ENCODE results near the gene CDS2. TPM values are rescaled to one million over a fixed set of nuclear protein-coding genes. Genes with fewer than 3 reads are reported as not detected.

CDS2 gene
- total RNA-seq, 2 experiments from 2014 or later, result 37.5 to 41.9 TPM

DNA sequence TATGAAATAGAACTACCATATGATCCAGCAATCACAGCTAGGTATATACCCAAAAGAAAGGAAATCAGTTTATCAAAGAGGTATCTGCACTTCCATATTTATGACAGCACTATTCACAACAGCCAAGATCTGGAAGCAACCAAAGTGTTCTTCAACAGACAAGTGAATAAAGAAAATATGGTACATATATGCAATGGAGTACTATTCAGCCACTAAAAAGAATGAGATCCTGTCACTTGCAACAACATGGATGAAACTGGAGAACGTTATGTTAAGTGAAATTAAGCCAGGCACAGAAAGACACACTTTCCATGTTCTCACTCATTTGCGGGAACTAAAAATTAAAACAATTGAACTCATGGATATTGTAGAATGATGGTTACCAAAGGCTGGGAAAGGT lies 22.3 kb upstream of the CDS2 start:
- H3K36me3 Mint-ChIP-seq, result peaks cover 29% of the 10 kb centered on the region
- no peaks in the 10 kb centered on the region for H3K27me3 Mint-ChIP-seq
- no peaks in the 10 kb centered on the region for H3K9me3 Mint-ChIP-seq
- no peak for DNase-seq
- no peak overlapping the region for H3K4me3 Mint-ChIP-seq
- H3K4me1 Mint-ChIP-seq, result peaks cover 6% of the 10 kb centered on the region
- no peak overlapping the region for H3K27ac Mint-ChIP-seq

DNA sequence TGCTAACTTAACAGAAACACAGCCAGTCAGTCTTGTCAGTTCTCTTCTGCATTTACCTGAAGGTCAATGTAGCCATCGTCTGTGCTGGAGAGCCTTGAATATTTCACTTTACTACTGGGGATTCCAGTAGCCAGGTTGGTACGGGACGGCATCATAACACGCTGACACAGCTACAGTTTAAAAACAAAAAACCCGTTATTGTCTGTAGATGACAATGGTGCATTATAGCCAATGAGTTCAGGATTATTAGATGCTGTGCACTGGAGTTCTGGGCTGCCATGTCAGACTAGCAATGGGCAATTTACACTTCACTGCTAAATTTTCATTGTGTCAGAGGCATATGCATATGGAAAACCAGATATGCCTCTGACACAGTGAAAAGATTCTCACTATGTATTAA lies 17.5 kb upstream of the CDS2 start:
- Mint-ChIP-seq H3K4me1 (peaks cover 8% of the 10 kb centered on the region), H3K27ac (no peak overlapping the region), H3K36me3 (peaks cover 26% of the 10 kb centered on the region), H3K9me3 (no peaks in the 10 kb centered on the region), H3K4me3 (no peak overlapping the region), H3K27me3 (no peaks in the 10 kb centered on the region)
- no peak for DNase-seq

DNA sequence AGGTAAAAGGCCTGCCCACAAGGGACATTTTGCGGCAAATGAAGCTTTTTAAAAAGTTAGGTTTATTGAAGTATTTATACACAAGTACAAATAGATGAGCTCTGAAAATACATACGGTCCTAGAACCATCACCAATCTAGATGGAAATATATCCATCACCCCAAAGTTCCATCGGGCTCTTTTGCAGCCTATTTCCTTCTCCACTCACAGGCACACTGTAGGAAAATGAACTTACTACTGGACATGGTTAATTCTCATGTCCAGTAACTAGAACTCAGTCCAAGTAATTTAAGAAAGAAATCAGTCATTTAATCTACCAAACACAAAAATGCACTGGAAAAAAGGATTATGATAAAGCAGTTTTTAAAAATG lies 13.2 kb upstream of the CDS2 start:
- DNase-seq, result no peak
- peak overlapping the region; percentile 88 for H3K27ac Mint-ChIP-seq
- H3K4me1 Mint-ChIP-seq, result peaks cover 36% of the 10 kb centered on the region
- H3K9me3 Mint-ChIP-seq, result no peaks in the 10 kb centered on the region
- H3K4me3 Mint-ChIP-seq, result peak overlapping the region; percentile 89
- H3K27me3 Mint-ChIP-seq, result no peaks in the 10 kb centered on the region
- peaks cover 57% of the 10 kb centered on the region for H3K36me3 Mint-ChIP-seq

DNA sequence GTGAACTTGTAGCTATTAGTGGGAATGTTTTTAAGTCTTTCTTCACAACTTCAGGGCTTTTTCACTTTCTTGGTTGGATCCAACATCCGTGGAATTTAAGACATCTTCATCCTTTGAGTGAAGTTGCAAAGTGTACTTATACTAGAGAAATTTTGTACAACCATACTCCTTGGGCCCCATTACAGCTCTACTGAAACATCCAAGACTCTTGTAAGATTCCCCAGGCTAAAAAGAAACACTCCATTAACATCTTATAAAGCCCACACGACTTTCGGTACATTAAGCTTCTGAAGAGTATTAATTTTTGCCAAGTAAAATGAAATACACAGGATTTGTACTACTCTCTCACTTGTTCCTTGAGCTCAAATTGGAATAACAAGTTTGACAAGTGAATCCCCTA lies 12.4 kb upstream of the CDS2 start:
- Mint-ChIP-seq H3K27ac (peak overlapping the region; percentile 88), H3K9me3 (no peaks in the 10 kb centered on the region), H3K4me3 (peak overlapping the region; percentile 89), H3K4me1 (peaks cover 36% of the 10 kb centered on the region), H3K27me3 (no peaks in the 10 kb centered on the region), H3K36me3 (peaks cover 59% of the 10 kb centered on the region)
- DNase-seq, result no peak

DNA sequence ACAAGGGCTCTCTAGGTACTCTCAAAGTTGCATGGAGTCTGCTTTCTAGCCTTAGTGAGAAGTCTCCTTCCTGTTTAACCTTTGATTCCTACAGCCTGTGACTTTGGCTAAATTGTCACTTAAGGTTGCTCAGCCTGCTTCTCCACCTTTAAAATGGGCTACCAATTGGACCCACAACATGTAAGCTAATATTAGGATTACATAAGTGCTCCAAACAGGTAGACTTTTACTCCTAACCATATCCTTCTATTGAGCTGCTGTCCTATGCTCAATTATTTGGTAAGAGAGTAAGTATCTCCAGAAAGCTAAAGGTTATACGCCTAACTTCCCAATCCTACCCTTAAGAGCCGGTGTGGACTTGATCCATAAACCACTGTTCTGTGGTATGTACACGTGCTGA lies 9.9 kb upstream of the CDS2 start:
- Mint-ChIP-seq H3K27ac (peak overlapping the region; percentile 99), H3K4me3 (peak overlapping the region; percentile 97), H3K9me3 (no peaks in the 10 kb centered on the region), H3K36me3 (peaks cover 59% of the 10 kb centered on the region), H3K27me3 (no peaks in the 10 kb centered on the region), H3K4me1 (peaks cover 49% of the 10 kb centered on the region)
- DNase-seq, result no peak

DNA sequence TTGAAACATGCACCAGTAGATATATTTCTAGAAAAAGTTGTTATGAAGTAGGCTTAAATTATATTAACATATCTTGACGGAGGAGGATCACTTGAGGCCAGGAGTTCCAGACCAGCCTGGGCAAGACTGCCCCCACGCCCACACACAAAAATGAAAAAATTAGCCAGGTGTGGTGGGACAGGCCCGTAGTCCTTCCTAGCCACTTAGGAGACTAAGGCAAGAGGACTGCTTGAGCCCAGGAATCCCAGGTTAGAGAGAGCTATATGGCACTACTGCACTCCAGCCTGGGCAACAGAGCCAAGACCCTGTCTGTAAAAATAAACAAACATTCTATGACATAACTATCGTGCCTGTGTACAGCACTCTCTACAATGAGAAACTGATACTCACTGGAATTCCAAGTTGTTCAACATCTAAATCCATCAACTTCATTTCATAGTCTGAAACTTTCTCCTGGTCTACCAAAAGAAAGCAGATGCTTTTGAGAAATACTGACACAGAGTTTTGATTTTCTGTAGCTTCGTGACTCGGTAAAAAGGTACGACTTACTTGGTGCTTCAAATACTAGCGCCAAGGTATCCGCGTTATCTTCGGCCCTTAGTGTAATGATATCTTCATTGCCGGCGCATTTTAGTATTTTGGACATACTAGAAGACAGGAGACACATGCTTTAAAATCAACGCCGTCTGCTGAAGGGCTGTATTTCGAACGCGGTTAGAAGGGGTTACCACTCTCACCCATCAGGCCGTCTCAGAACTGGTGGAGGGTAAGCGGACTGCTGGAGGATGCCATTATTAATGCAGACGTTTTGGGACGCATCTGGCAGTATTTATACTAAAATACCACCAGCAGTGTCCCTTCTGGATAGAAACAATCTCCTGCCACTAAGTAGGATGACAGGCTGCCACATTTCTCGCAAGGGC lies 8.3 kb upstream of the CDS2 start:
- Mint-ChIP-seq H3K9me3 (no peaks in the 10 kb centered on the region), H3K4me1 (peaks cover 52% of the 10 kb centered on the region), H3K27me3 (no peaks in the 10 kb centered on the region), H3K36me3 (peaks cover 51% of the 10 kb centered on the region), H3K4me3 (peak overlapping the region; percentile 97), H3K27ac (peak overlapping the region; percentile 99)
- DNase-seq, result no peak

DNA sequence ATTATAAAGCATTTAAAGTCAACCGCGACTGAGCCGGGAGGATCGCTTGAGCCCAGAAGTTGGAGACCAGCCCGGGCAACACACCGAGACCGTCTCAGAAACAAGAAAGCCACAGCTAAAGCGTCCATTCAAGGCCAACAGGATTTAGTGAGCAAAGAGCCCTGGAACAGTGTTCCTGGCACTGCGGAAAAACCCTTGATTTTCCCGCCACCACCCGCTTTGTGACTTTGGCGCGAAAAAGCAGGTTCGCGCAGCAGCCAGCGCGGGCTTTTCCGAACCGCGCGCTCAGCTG lies 7.7 kb upstream of the CDS2 start:
- Mint-ChIP-seq H3K4me3 (peak overlapping the region; percentile 97), H3K9me3 (no peaks in the 10 kb centered on the region), H3K27ac (peak overlapping the region; percentile 99), H3K4me1 (peaks cover 49% of the 10 kb centered on the region), H3K27me3 (no peaks in the 10 kb centered on the region), H3K36me3 (peaks cover 45% of the 10 kb centered on the region)
- DNase-seq, result no peak

DNA sequence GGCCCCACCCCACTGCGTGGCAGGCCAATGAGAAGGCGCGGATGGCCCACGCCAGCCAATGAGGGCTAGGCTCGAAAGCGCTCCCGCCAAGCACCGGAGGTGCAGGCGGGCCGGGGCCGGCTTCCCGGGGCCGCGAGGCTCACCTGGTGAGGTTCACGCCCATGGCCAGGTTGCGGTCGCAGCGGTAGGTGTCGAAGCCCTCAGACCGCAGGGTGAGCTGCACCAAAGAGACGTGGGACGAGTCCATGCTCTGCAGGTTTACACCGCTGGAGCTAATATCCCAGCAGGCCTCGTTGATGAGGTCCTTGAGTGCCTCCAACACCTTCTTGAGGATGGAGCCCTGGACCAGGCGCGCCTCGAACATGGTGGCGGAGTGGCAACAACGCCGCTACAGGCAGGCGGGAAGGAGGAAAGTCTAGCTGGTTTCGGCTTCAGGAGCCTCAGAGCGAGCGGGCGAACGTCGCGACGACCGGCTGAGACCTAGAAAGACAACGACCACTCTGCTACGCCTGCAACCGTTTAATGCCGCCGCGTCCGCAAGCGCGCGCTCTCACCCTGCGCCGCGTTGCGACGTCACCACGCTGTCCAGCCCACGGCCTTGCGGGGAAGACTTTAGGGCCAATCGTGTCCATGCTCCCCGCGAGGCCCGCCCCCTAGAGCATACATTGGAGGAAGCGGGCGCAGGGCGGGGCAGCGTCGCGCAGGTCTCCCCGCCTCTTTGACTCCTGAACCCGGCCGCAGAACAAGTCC lies 7.2 kb upstream of the CDS2 start, which contains the start of gene PCNA:
TSS of gene PCNA (minus strand) at position 524 of the 750 bp plus-strand sequence. CDS start at position 364, 160 bp downstream.
- H3K4me1 Mint-ChIP-seq, result peaks cover 44% of the 10 kb centered on the region
- no peaks in the 10 kb centered on the region for H3K9me3 Mint-ChIP-seq
- H3K36me3 Mint-ChIP-seq, result peaks cover 41% of the 10 kb centered on the region
- peak; percentile 99 for DNase-seq
- H3K27ac Mint-ChIP-seq, result peak within 1 kb of the TSS; percentile 99
- H3K27me3 Mint-ChIP-seq, result no peaks in the 10 kb centered on the region
- peak within 1 kb of the TSS; percentile 97 for H3K4me3 Mint-ChIP-seq

DNA sequence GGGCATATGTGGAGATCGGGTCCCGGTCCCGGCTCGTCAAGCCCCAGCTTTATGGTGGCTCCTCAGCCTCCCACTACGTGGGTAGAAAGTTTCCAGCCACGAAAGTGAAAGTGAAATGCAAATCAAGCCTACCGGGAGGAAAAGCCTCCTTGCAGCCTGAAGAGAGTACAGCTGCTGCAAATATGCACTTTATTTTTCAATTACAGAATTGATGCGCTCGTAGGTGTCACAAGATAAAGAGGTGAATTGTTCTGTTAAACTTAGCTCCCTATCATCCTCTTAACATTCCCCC lies 6.7 kb upstream of the CDS2 start:
- H3K9me3 Mint-ChIP-seq, result no peaks in the 10 kb centered on the region
- no peaks in the 10 kb centered on the region for H3K27me3 Mint-ChIP-seq
- peak overlapping the region; percentile 99 for H3K27ac Mint-ChIP-seq
- peak overlapping the region; percentile 97 for H3K4me3 Mint-ChIP-seq
- H3K4me1 Mint-ChIP-seq, result peaks cover 39% of the 10 kb centered on the region
- DNase-seq, result no peak
- peaks cover 38% of the 10 kb centered on the region for H3K36me3 Mint-ChIP-seq

DNA sequence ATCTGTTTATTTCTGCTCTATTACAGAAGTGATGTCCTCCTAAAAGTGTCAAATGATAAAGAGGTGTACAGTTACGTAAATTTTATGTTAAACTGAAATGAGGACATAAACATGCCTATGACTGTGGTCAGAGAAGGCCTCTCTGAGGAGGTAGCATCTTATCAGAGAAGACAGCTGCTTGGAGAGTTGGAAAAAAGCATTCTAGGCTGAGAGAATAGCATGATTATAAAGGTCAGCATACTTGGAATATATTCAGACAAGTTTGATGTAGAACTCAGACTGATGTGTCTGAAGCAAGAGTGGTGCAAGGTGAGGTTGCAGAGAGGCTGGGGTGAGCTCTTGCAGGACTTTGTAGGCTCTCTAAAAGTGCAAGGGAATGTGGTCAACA lies 3.9 kb upstream of the CDS2 start:
- no peak overlapping the region for H3K4me3 Mint-ChIP-seq
- DNase-seq, result no peak
- no peak overlapping the region for H3K27ac Mint-ChIP-seq
- no peaks in the 10 kb centered on the region for H3K9me3 Mint-ChIP-seq
- H3K27me3 Mint-ChIP-seq, result no peaks in the 10 kb centered on the region
- peaks cover 14% of the 10 kb centered on the region for H3K36me3 Mint-ChIP-seq
- peaks cover 28% of the 10 kb centered on the region for H3K4me1 Mint-ChIP-seq

DNA sequence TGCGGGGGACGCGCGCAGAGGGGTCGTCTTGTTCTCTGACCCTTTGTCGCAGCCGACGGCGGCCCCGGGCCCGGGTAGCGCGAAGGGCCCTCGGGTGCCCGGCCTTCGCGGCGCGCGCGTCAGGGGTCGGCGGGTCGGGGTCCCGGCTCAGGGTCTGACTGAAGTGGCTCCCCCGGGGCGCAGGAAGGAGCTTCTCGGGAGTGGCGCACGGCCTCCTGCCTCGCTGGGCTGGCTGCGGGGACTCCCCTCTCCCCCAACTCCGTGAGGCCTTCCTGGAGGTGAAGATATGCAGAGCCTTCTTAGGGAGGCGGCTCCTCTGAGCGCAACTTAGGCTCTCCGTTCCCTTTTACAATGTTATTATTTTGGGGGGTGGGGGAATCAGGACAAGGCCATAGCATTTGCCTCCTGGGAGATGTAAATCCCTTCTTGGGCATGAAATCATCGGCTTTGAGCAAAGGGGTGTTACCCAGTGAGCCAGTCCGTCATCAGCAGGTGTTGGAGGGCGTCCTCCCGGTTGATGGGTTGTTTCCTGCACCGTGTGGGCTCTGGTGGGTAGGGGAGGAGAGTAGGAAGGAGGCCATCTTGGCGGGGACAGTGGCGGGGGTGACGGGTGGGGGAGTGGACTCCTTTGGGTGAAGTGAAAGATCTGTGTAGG lies 523 bp downstream of the CDS2 start:
- H3K4me1 Mint-ChIP-seq, result peaks cover 28% of the 10 kb centered on the region
- no peaks in the 10 kb centered on the region for H3K27me3 Mint-ChIP-seq
- peak overlapping the region; percentile 94 for H3K4me3 Mint-ChIP-seq
- H3K36me3 Mint-ChIP-seq, result peaks cover 3% of the 10 kb centered on the region
- H3K9me3 Mint-ChIP-seq, result no peaks in the 10 kb centered on the region
- DNase-seq, result peak; percentile 82
- peak overlapping the region; percentile 96 for H3K27ac Mint-ChIP-seq

DNA sequence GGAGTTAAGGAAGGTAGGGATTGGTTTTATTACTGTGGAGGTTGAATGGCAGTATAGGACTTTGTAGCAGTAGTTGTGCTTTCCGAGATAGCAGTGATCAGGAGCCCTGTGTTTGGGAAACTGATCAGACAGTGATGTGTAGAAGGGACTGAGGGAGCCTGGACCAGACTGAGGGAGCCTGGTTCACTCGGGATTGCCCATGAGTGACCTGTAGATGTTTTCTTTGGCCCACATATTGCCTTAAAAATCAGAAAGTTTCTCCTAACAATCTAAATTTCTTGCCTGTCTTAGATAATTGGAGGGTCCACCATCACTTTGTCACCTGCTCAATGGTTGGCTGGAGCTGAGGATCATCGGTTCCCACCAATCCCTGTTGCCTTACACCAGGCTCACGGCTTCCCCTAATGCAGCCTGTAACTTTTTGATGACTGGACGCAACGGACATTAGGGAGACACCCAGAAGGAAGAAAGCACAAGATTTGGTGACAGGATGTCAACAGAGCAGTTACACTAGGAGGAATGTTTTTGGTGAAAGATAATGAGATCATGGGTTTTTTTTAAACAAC lies 1.1 kb downstream of the CDS2 start:
- Mint-ChIP-seq H3K4me1 (peaks cover 27% of the 10 kb centered on the region), H3K36me3 (peaks cover 3% of the 10 kb centered on the region), H3K4me3 (peak overlapping the region; percentile 94), H3K27ac (peak overlapping the region; percentile 96), H3K9me3 (no peaks in the 10 kb centered on the region), H3K27me3 (no peaks in the 10 kb centered on the region)
- DNase-seq, result no peak

DNA sequence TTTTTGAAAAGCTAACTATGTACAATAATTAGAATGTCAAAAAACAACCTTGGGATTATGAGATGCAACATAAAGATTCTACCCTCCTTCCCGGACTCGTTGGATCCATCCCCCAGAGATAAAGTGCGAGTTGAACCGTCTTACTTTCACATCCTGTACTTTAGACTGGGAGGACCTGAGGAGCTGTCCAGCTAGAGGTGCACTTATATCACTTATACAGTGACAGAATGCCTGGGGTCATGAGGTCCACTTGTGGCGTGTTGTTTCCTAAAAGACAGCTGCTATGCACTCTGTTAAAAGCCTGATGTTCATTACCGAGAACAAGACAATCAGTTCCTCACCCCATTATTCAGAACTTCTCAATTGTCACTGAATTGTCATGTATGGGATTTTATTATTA lies 2.1 kb downstream of the CDS2 start:
- Mint-ChIP-seq H3K27ac (peak overlapping the region; percentile 96), H3K36me3 (peaks cover 3% of the 10 kb centered on the region)

DNA sequence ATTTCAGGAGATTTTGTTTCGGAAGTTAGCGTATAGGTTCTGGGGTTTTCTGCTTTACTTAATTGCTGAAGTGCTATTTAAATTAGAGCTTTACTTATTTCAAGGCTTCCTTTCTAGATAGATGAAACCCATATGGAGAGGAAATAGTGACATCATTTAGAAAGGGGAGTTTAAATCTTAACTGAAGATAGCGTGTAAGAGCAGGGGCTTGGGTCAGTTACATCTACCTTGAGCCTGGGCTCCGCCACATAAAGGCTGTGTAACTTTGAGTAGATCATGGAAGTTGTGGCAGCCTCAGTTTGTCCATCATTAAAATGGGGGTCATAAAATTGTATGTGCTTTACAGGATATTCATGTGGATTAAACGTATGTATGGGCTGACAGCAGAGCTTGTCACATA lies 4.7 kb downstream of the CDS2 start:
- H3K9me3 Mint-ChIP-seq, result no peaks in the 10 kb centered on the region
- H3K27ac Mint-ChIP-seq, result peak overlapping the region; percentile 69
- H3K27me3 Mint-ChIP-seq, result no peaks in the 10 kb centered on the region
- H3K4me1 Mint-ChIP-seq, result peaks cover 36% of the 10 kb centered on the region
- no peak overlapping the region for H3K4me3 Mint-ChIP-seq
- H3K36me3 Mint-ChIP-seq, result peaks cover 3% of the 10 kb centered on the region
- DNase-seq, result no peak

More for the DNA sequence above, 2.1 kb downstream of the CDS2 start:
- Mint-ChIP-seq H3K4me1 (peaks cover 27% of the 10 kb centered on the region), H3K4me3 (peak overlapping the region; percentile 94), H3K9me3 (no peaks in the 10 kb centered on the region), H3K27me3 (no peaks in the 10 kb centered on the region)
- DNase-seq, result no peak

DNA sequence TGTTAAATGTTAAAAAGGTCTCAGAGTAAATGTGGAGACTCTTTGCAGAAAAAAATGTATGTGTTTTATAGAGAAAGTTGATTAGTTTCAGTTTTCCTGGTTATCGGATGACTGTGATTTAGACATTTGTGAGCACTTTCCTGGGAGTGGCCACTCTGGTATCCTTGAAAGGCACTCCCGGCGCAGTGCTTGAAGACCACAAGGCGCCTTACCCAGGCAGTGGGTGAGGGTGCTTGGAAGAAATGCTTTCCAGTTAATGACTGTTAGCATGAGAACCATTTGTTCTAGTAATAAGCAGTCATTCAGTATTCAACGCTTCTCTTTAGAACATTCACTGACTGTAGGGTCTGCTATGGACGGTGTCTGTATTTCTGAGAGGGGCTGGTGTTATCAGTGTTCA lies 7.2 kb downstream of the CDS2 start:
- no peak for DNase-seq
- H3K27me3 Mint-ChIP-seq, result no peaks in the 10 kb centered on the region
- H3K36me3 Mint-ChIP-seq, result peaks cover 6% of the 10 kb centered on the region

More for the DNA sequence above, 7.2 kb downstream of the CDS2 start:
- Mint-ChIP-seq H3K4me1 (peaks cover 31% of the 10 kb centered on the region), H3K4me3 (no peak overlapping the region), H3K27ac (no peak overlapping the region), H3K9me3 (no peaks in the 10 kb centered on the region)
